ENCODE data around the gene C11orf71. TPM values are rescaled to one million over a fixed set of nuclear protein-coding genes. Genes with fewer than 3 reads are reported as not detected.
A peak's percentile ranks its signal among the peaks of the same experiment; 100 is the strongest.

The C11orf71 gene
- total and polyA plus RNA-seq, 9 of the 15 experiments (the other 6 are each of a cell fraction or from before 2014, with no cell fraction given) = 2.9 to 15.1 (median 9.1) TPM

DNA sequence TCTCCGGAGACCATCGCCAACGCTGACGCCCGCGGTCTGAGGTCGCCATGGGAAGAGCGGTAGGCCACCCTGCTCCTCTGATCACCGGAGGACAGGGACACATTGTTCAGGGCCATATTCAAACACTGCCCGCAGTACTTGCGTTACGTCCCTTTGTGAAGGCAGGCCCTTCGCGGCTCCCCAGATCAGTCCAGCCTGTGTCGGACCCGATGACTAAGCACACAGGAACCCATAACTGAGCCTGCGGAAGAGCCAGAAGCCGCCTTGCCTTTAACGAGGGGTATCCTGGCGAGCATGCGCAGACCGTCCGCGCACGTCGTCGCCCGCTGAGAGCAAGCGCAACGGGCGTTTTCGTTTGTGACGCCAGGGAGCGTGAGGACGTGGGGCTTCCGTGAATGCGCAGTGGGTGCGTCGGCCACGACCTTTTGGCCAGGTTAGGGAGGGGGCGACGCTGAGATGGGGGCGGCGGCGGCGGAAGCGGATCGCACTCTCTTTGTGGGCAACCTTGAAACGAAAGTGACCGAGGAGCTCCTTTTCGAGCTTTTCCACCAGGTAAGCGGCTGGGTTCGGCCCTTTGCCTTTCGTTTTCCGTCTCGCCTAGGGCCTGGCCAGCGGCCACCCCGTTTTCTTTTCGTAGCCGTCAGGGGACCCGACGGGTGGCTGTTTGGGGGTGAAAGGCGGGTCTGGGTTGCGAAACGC is at the start of gene C11orf71, which contains the start of gene RBM7 (continued):
- TF ChIP-seq HLTF (IDR thresholded peaks at IDR 0.05) (no peak), ZEB2 (IDR thresholded peaks at IDR 0.05) (peak; percentile 57; the same call in 1 of the 2 replicates), ZBED1 (IDR thresholded peaks at IDR 0.05) (no peak), CBFA2T3 (IDR thresholded peaks at IDR 0.05) (no peak), HDAC3 (IDR thresholded peaks at IDR 0.05; ENCODE audit: borderline replicate concordance, partially characterized antibody) (no peak), SIX5 (IDR thresholded peaks at IDR 0.05; ENCODE audit: borderline replicate concordance in 1 of 2, insufficient read depth in 1 of 2, low read depth in 1 of 2, low read length in 2 of 2) (no peak), TAL1 (IDR thresholded peaks at IDR 0.05) (no peak), ZNF282 (CRISPR knock-in tag; IDR thresholded peaks at IDR 0.05) (no peak), MYNN (IDR thresholded peaks at IDR 0.05) (peak; percentile 63; the same call in 1 of the 2 replicates), MYNN (CRISPR knock-in tag; IDR thresholded peaks at IDR 0.05) (no peak), ELF2 (CRISPR knock-in tag; IDR thresholded peaks at IDR 0.05) (peak; percentile 99), ZNF197 (CRISPR knock-in tag; IDR thresholded peaks at IDR 0.05; ENCODE audit: low read depth) (0 out of 2 replicates have a peak, but pooled peaks have one; percentile 42), RBM22 (IDR thresholded peaks at IDR 0.05; ENCODE audit: low read depth, low read length, poor library complexity, severe bottlenecking) (peak; percentile 42), MAFG (tag; conservative IDR thresholded peaks at IDR 0.05) (peak; percentile 85), THRAP3 (IDR thresholded peaks at IDR 0.05; ENCODE audit: borderline replicate concordance) (no peak), FOXM1 (IDR thresholded peaks at IDR 0.05; ENCODE audit: low read depth) (no peak), FOXM1 (CRISPR knock-in tag; IDR thresholded peaks at IDR 0.05; ENCODE audit: low read depth) (no peak; the same call in 1 of the 2 replicates), PCBP2 (IDR thresholded peaks at IDR 0.05; ENCODE audit: low read depth, low read length, poor library complexity, severe bottlenecking) (no peak), EWSR1 (IDR thresholded peaks at IDR 0.05; ENCODE audit: borderline replicate concordance, low read depth, partially characterized antibody) (no peak), BRD4 (IDR thresholded peaks at IDR 0.05) (no peak), HNRNPL (IDR thresholded peaks at IDR 0.05; ENCODE audit: low read depth, low read length) (no peak), TFAM (CRISPR knock-in tag; conservative IDR thresholded peaks at IDR 0.05) (no peak), MAFF (IDR thresholded peaks at IDR 0.05; ENCODE audit: low read length) (peak; percentile 51)
- TF ChIP-seq, protein P1, sequence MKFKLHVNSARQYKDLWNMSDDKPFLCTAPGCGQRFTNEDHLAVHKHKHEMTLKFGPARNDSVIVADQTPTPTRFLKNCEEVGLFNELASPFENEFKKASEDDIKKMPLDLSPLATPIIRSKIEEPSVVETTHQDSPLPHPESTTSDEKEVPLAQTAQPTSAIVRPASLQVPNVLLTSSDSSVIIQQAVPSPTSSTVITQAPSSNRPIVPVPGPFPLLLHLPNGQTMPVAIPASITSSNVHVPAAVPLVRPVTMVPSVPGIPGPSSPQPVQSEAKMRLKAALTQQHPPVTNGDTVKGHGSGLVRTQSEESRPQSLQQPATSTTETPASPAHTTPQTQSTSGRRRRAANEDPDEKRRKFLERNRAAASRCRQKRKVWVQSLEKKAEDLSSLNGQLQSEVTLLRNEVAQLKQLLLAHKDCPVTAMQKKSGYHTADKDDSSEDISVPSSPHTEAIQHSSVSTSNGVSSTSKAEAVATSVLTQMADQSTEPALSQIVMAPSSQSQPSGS (CRISPR knock-in tag; IDR thresholded peaks at IDR 0.05) = no peak
- TF ChIP-seq, protein P2, sequence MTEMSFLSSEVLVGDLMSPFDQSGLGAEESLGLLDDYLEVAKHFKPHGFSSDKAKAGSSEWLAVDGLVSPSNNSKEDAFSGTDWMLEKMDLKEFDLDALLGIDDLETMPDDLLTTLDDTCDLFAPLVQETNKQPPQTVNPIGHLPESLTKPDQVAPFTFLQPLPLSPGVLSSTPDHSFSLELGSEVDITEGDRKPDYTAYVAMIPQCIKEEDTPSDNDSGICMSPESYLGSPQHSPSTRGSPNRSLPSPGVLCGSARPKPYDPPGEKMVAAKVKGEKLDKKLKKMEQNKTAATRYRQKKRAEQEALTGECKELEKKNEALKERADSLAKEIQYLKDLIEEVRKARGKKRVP (CRISPR knock-in tag; IDR thresholded peaks at IDR 0.05) = no peak; the same call in 1 of the 2 replicates
- TF ChIP-seq, protein P3, sequence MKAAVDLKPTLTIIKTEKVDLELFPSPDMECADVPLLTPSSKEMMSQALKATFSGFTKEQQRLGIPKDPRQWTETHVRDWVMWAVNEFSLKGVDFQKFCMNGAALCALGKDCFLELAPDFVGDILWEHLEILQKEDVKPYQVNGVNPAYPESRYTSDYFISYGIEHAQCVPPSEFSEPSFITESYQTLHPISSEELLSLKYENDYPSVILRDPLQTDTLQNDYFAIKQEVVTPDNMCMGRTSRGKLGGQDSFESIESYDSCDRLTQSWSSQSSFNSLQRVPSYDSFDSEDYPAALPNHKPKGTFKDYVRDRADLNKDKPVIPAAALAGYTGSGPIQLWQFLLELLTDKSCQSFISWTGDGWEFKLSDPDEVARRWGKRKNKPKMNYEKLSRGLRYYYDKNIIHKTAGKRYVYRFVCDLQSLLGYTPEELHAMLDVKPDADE (conservative IDR thresholded peaks at IDR 0.05; ENCODE audit: control insufficient read depth, low read depth, low read length) = no peak; the same call in 1 of the 2 replicates
- TF ChIP-seq, protein P4, sequence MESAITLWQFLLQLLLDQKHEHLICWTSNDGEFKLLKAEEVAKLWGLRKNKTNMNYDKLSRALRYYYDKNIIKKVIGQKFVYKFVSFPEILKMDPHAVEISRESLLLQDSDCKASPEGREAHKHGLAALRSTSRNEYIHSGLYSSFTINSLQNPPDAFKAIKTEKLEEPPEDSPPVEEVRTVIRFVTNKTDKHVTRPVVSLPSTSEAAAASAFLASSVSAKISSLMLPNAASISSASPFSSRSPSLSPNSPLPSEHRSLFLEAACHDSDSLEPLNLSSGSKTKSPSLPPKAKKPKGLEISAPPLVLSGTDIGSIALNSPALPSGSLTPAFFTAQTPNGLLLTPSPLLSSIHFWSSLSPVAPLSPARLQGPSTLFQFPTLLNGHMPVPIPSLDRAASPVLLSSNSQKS (CRISPR knock-in tag; IDR thresholded peaks at IDR 0.05) = no peak
